ENCODE results near the gene VTCN1.
"Not testable (repeated sequence)": the region's sequence is repeated elsewhere in the genome, so short reads cannot be mapped to it uniquely, and the experiment has no call there.

Gene VTCN1

GRCh38 chr1:117166076-117166475, 44.7 kb downstream of the VTCN1 start:
- DNase-seq (ENCODE audit: low read depth in 2 of 2): no peak

DNA sequence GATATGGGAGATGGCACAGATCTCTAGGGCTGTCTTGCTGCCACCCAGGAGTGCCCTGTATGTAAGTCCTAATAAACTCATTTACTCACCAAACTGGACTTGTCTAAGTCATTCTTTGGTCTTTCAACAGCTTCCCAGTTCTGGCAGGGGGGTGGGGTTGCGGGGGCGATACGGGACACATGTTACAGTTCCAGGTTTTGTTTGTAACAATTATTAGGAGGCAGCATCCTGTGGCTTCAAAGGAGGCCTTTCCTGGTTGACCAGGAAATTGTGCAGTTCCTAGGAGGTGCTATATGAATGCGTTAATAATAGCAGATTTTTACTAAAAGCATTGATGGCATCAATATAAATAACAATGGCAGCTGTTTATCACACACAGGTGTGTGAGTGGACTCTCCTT, 46.5 kb downstream of the VTCN1 start:
- no peak for DNase-seq (ENCODE audit: low read depth in 2 of 2)

- no peak for DNase-seq (ENCODE audit: low read depth in 2 of 2)
Observed at GRCh38 chr1:117162816-117163215, 47.9 kb downstream of the VTCN1 start.

DNA sequence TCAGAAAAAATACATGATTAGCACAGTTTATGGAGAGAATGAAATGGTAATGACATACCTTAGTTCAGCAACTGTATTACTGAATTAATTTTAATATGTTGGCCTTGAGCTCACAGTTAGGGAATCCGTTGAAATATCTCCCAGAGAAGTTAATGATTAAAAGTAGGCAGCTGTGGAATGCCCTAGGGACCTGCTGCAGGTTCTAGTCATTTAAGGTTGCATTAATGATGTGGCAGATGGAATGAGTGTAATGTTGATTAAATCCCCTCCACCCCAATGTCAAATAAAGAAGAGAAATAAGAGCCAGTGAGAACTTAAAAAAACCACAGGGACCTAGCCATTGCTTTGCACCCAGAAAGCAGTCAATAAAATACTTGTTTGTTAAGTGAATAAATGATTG, 48.8 kb downstream of the VTCN1 start:
- no peak for DNase-seq (ENCODE audit: low read depth in 2 of 2)

DNA sequence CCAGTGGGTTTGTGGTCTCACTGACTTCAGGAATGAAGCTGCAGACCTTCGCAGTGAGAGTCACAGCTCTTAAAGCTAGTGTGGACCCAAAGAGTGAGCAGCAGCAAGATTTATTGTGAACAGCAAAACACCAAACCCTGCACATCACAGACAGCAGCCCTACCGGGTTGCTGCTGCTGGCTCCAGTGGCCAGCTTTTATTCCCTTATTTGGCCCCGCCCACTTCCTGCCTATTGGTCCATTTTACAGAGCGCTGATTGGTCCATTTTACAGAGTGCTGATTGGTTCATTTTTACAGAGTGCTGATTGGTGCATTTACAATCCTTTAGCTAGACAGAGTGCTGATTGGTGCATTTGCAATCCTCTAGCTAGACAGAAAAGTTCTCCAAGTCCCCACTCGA, 59.4 kb downstream of the VTCN1 start:
- DNase-seq (ENCODE audit: low read depth in 2 of 2): not testable (repeated sequence)

DNA sequence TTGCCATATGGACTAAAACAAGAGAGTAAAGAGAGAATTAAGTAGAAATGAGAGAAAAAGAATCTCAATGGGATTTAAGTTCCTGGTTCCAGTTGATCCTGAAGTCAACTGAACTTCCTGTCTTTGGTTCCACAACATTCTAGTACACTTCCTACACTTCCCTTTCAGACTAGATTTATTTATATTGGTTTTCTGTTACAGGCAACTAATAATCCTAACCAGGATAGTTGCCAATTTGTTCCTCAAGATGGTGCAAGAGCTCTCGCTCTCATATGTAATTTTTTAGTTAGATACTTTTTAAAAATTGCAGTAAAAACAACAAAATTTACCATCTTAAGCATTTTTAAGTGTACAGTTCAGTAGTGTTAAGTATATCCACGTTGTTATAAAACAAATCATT, 60.4 kb downstream of the VTCN1 start:
- DNase-seq (ENCODE audit: low read depth in 2 of 2): no peak

- DNase-seq (ENCODE audit: low read depth in 2 of 2): no peak
Observed at GRCh38 chr1:117147856-117148588, 62.7 kb downstream of the VTCN1 start.

DNA sequence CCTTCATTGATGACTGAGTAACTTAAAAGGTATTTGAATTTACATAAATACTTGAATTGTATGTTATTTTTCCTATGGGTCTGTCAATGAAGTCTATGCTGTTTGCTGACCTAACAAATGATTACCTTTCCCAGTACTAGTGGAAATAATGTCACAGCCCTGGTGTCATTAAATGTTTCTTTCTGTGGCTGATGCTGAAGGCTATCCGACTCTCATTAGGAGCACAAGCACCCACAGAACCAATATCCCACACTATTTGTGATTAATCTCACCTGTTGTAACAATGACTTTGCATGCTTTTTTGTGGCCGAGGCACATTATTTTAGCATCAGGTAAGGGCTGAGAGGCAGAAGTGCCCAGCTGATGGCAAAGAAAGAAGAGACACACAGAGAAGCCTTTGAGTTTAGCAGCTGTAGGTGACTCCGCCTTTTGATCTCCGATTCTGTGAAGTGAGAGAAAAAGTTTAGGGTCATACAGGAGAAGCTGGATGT, 63.3 kb downstream of the VTCN1 start:
- DNase-seq (ENCODE audit: low read depth in 2 of 2): no peak

- peak; percentile 90 to 91 for DNase-seq (ENCODE audit: low read depth in 2 of 2)
Observed at GRCh38 chr1:117146575-117147340, 64.0 kb downstream of the VTCN1 start.

DNA sequence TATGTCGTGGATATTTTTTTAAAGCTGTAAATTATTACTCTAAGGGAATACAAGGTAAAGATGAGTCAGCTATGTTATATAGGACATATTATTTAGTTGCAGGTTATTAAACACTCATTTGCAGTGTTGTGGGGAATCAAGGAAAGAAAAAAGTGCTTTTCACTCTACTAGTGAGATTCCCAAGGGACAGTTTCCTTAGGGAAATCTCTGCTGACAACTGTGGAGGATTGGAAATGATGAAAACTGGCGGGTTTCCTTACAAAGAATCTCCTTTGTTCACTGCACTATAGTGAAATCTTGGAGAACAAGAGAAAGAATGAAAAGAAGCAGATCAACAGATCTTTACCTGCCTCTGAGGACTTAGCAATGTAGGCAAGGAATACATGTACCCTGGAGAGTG, 64.7 kb downstream of the VTCN1 start:
- DNase-seq (ENCODE audit: low read depth in 2 of 2): no peak

DNA sequence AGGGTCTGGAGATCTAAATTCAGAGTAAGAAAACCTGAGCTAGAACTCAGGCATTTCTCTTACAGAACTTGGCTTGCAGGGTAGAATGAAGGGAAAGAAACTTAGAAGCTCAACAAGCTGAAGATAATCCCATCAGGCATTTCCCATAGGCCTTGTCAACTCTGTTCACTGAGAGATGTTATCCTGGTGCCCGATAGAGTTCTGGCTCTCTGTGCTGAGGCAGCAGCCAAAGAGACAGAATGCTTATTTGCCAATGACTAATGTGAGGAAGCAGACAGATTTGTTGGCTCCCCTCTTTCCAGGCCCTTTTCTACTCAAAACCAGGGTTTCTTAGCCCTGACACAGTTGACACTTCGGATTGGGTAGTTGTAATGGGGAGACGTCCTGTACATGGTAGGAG, 66.9 kb downstream of the VTCN1 start:
- DNase-seq (ENCODE audit: low read depth in 2 of 2): no peak

GRCh38 chr1:117143172-117143571, 67.6 kb downstream of the VTCN1 start:
- DNase-seq (ENCODE audit: low read depth in 2 of 2): no peak

DNA sequence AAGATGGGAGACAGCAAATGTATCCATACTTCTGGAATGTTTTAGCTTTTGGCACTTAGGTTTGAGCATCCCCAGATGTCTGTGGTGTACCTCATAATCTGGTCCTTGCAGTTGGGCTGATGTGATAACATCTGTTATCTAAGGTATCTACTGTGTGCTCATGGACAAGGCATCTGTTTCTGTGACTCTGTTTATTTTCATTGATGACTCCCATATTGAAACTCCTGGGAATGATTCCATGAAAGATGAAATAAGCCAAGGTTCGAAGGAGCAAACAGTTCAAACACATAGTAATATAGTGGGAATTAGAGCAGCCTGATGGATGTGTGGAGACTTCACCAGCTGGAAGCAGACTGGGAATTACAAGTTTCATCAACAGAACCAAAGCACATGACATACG, 68.5 kb downstream of the VTCN1 start:
- peak; percentile 76 to 79 for DNase-seq (ENCODE audit: low read depth in 2 of 2)

DNA sequence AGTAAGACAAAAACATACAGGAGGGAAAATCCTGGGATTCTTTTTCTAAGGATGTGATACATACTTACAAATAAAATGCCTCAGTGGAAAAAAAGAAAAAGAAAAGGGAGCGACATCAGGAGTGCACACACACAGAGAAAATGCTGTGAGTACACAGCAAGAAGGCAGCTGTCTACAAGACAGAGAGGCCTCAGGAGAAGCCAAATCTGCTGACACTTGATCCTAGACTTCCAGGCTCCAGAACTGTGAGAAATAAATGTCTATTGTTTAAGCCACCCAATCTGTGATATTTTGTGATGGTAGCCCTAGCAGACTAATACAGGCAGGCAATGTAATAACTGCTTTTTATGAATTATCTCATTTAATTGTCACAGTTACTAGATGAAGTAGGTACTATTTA, 72.2 kb downstream of the VTCN1 start:
- no peak for DNase-seq (ENCODE audit: low read depth in 2 of 2)

DNA sequence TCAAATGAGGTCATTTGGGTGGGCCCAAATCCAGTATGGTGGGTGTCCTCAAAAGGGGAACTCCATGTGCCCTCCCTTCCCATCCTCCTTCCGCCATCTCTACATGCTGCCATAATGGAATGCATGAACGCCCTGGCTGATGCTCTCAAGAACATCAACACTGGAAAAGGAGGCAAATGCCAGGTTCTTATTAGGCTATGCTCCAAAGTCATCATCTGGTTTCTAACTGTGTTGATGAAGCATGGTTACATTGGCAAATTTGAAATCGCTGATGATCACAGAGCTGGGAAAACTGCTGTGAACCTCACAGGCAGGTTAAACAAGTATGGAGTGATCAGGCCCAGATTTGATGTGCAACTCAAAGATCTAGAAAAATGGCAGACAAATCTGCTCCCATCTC, 72.6 kb downstream of the VTCN1 start:
- no peak for DNase-seq (ENCODE audit: low read depth in 2 of 2)

DNA sequence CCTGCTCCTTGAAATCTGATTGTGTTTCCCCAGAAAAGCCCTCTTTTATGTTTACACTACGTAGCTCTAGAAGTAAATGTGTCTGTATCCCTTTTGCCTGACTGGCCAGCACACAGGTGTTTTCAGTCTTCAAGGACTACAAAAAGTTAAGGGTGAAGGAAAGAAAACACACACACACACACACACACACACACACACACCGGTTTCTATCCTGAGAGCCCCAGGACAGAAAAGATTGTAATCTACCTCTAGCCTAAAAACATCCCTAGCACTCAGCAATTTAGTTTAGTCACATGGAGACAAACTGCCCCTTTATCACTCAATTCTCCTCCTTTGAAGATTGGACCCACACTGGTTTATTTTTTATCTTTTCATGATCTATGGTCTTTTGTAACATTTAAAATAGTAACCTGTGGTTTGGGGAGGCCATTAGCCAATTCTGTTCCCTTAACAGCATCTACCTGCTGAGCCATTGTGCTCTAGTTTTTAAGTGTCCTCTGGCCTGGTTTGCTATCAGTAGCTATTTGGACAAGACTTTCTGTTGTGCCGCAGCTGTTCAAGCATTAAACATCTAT, 73.4 kb downstream of the VTCN1 start:
- no peak for DNase-seq (ENCODE audit: low read depth in 2 of 2)

- no peak for DNase-seq (ENCODE audit: low read depth in 2 of 2)
Observed at GRCh38 chr1:117136749-117137148, 74.0 kb downstream of the VTCN1 start.

DNA sequence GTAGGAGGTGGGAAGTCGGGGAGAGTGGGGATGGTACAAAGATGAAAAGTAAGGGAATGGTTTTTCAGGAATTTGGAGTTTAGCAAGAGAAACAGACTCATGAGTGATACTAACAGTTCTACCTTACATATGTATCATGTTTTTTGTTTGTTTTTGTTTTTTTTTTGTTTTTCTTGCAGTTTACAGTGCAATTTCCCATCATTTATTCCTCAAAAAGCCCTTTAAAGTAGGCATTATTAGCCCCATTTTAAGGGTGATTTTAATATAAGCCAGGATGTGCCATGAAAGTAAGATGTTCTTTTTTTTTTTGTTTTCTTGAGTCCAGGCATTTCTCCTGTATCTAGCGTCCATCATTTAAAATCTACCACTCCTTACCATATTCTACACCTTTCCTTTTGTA, 75.4 kb downstream of the VTCN1 start:
- no peak for DNase-seq (ENCODE audit: low read depth in 2 of 2)

- DNase-seq (ENCODE audit: low read depth in 2 of 2): no peak
Observed at GRCh38 chr1:117130526-117130925, 80.2 kb downstream of the VTCN1 start.

DNA sequence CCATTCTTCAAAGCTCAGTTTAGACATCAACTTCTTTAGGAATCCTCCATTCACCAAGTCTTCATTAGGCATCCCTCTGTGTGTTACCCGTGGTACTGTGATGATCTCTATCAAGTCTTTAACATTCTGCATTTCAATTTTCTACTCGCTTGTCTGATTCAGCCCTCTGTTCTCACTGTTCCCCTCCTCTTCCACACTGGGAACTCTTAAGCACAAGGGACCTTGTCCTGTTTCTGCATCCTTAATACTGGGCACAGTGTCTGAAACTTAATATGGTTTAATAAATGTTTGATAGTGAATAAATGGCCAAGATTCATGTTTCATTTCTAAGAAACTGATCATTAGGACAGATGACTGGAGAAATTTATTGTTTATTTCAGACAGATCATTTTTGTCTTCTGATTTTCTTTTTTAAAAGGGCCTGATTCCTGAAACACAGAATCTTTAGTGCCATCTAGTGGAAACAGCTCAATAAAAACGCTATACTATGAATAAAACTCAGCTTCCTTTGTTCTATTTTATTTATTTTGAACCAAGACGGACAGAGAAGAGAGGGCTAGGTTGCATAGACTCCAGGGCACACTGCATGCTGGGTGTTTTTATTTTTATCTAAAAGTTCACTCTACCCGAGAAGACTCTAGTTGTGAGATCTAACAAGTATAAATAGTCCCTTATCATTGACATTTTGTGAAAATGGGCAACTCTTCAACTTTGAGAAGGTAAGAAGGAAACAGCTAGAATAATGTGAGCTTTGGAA, 82.2 kb downstream of the VTCN1 start:
- peak in 1 of 2 experiments; percentile 24 for DNase-seq (ENCODE audit: low read depth in 2 of 2)

- DNase-seq (ENCODE audit: low read depth in 2 of 2): no peak
Observed at GRCh38 chr1:117127795-117128194, 82.9 kb downstream of the VTCN1 start.

GRCh38 chr1:117124661-117125060, 86.1 kb downstream of the VTCN1 start:
- DNase-seq (ENCODE audit: low read depth in 2 of 2): no peak

All from fibroblast of skin of left quadriceps (primary cell).